NCI-H187 treated with DMSO at 0.1 percent for 48 hours (cell line): ENCODE measurements around the gene SDCCAG8.

Experiments
- DNase-seq: peaks from one replicate; lab custom pipeline; 2025; lab: John Stamatoyannopoulos, UW

The SDCCAG8 gene

DNA sequence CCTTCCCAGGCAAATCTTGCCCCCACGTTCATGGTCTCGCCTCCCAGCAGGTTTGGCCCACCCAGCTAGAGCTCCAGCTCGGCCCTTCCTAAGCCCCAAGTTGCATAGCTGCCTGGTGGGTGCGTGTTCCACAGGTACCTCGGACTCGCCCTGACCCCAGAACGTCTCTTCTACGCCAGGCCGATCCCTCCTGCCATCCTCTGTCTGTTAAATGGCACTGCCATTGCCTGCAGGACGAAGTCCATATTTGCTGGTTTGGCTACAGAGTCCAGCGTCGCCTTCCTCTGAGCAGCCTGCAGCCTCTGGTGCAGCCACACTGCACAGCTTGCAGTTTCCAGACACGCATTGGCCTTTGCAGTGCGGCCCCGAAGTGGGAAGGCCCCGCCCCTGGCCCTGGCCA is 228.1 kb downstream of the SDCCAG8 start:
- no peak for DNase-seq

DNA sequence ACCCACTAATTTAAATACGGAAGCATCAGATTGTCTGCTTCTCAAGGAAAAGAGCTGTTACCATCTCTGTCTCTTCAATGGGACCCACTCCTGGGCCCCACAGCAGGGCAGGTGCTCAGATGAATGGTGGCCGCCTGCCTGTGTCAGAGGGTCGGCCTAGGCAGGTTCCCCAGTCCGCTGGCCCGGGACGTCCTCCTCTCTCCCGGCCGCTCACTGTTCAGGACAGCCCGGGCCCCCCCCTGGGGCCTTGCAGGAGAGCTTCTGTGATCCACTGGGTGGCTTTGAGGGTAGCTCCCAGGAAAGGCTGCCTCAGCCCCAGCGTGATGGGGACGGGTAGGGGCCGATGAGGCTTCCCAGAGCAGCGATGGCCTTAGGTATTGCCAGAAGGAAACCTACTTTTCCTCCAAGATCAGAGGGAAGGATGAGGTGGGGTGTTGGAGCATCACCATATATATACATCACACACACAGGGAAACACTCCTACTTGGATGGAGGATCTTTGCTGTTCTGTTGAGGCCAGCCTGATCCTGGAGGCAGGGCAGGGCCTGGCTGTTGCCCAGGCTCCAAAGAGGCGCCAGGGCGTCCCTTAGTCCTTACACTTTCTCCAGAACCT is 231.3 kb downstream of the SDCCAG8 start:
- DNase-seq: no peak

DNA sequence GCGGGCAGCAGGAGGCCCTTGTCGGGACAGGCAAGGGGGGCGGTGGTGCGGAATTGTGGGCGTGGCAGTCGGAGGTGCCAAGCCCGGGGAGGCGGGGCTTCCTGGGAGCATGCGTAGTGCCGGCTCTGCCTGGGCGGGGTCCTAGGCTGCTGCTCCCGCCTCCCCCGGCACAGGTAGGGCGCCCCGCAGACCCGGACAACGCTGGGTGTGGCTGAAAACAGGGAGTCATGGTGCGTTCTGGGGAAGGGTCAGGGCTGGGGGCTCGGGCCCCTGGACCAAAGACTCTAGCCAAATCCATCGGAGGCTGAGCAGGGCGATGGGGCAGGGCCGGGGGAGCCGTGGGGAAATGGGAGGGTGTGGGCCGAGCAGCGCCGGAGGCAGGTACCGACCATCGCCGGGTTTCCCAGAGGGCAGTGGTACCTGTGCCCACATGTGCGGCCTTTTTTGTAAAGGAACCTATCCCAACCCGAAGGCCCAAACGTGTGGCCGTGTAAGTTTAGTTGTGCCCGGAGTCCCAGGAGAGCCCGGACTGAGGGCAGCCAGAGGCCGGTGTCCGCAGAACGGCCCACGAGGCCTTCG is 231.9 kb downstream of the SDCCAG8 start:
- no peak for DNase-seq

DNA sequence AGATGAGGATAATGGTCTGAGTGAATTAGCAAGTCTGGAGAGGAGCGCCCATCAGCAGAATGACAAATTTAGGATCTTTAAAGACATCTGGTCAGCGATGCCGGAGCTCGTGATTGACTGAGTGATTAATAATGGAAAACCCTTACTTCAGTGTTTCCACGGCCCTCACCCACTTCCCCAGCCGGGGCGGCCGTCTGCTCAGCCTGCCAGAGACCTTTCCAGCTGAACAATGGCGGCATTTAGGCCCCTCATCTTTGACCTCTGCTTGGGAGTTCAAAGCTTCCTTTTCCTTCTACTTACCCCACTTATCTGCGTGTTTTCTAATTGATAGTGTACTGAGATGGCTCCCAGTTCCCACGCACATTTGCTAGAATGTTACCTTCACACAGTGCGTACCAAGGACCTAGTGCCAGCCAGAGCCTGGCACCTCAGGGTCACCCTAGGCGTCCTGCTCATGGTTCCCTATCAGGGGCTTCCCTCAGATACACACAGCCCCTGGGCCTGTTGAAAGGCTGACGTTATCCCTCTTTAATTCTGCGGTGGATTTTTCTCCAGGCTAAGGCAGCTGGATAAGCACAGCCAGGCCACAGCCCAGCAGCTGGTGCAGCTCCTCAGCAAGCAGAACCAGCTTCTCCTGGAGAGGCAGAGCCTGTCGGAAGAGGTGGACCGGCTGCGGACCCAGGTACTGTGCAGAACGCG is 232.8 kb downstream of the SDCCAG8 start:
- DNase-seq: no peak

DNA sequence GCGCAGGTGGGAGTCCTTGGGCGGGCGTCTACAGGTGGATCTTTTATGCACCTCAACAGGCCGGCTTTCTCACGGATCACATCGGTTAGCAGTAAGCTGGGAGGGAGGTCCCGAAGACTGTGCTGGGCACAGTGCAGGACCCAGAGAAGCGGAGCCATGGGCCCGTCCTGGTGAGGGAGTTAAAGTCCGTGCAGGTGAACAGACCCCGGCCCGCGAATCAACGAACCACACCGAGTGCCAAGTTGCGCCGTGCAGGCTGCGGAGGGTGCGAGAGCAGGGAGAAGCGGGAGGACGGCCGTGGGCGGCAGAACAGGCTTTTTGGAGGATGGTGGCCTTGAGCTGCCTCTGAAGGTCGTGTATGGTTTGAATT is 233.3 kb downstream of the SDCCAG8 start:
- no peak for DNase-seq

DNA sequence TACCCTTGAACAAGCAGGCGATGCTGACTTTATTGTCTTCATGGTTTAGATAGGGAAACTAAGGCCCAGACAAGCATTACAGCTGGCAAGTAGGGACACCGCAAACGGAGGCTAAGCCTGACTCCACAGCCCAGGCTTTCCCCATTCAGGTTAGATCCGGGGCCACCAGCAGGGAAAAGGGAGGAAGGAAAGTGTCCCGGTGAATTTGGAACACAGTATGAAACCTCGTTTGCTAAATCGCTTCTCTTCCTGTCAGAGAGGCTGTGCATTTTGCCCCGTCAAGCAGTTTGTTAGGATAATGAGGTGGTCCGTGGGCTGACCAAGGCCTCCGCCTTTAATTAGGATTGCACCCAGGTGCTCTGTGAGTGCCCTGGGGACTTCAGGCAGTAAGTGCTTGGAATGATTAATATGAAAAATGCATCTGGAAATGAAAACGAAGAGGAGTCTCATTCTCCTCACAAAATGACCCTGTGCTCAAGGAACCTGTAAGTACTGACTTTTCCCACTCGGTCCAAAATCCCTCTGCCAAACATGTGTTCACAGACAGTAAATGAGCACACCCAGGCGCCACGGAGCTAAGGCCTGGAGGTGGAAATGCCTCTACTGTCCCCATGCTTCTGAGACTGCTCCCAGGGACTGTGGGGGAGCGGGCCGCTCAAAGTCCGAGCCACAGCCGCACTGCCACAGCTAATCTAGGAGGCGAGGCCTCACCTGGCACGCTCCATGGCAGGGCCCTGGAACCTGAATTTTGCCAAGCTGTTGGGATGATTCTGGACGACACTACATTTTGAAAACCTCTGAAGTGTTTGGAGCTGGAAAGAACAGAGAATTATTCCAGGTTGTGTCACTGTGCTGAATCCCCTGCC is 234.1 kb downstream of the SDCCAG8 start:
- no peak for DNase-seq

DNA sequence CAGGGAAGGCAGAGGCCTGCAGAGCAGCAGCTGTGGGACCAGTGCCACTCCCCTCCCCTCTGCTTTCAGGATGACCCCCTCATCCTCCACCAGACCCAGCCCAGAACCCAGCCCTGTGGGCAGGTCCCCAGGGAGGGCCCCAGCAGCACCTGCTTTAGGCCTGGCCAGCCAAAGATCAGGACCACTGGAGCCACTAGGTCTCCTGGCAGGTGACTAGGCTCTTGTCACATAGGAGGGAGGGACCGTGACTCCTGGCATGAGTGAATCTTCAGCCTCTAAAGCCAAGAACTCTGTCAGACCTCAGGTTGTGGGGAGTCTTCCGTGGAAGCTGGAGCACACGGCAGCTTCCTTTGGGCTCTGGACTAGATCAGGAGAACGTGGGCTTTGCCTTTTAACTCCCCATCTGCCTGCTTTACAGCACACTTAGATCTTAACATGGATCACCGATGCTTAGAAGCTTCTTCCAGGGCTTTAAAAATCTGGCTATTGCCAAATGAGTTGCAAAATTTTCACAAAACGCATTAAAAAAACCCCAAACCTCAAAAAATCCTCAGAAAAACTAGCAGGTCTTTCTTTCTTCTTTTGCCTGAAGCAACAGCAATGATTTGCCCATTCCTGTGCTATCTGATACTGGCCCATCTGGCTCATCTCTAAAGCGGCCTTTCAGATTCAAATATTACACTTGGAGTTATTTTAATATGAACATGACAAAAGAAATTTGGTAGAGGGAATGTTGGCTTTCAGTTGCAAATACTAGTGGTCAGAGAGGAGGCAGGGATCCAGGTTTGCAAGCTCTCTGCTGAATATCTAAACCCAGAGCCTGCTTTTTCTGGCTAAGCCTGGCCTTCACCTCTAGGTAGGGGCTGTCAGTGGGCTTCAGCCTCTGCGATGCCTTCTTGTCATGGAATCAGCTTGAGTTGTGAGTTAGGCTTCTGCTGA is 235.2 kb downstream of the SDCCAG8 start:
- no peak for DNase-seq

DNA sequence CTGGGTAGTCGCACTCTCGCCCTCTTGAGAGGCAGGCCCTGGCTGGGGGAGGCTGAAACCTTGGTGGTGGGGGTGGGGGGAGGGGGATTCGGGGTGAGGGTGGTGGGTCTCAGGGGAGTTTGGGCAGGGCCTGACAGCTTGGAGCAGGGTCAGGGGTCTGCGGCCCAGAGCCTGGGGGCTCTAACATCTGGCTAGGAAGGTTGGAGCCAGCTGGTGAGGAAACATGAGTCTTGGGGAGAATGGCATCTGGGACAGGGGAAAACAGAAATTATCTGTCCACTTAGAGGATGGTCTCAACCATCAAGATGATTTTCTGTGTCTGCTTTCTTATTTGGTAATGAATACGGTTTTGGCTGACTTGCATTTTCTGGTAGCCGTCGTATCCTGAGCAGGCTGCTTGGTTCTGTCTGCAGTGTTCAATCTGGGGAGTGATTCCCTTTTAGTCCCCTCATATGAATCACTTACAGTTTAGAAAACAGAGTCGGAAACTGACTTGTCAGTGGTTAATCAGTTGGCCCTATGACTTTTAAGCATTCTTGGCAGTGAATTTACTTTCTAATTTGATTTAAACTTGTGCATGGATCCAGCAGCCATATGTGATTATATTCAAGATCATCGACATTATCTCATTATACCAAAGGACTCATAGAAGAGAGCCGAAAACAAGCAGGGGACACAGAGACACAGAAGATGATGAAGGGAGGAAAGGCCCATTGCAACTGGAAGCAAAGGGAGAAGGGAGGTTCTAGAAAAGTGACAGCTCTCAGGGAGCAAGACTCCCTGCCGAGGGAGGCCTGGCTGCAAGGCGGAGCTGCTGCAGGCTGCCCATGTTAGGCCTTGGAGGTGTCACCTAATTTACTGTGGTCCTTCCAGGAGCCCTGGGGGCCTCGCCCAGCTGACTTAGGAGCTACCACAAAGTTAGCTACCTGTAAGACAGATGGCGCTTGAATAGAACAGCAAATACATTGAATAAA is 237.6 kb downstream of the SDCCAG8 start:
- DNase-seq: no peak

DNA sequence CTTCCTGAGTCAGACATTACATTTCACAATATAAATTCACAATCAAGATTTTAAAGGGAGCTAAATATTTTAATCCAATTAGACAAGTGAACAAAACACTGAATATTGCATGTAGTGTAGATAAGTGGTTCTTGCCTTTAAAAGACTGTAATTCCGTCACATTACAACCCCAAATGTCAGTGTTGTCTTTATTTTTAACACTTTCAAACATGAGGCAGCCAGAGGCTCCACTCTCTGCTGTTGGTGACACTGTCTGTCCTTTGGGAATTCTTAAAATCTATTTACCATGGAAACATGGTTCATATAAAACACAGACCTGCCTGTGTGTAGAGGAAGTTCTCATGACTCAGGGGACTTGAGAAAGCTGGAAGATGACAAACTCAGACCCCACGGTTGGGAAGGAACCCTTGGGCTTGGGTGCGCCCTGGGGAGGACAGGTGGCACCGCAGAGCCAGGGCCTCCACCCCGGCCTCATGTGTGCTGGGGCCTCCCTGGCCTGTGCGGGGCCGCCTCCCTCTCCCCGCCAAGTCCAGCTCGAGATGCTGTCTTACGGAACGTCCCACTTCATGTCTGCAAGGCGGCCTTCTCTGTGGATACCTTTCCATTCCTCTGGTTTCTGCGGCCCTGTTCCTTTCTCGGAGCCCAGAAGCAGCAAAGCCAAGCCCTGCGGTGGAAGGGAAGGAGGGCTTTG is 239.0 kb downstream of the SDCCAG8 start:
- DNase-seq: no peak

DNA sequence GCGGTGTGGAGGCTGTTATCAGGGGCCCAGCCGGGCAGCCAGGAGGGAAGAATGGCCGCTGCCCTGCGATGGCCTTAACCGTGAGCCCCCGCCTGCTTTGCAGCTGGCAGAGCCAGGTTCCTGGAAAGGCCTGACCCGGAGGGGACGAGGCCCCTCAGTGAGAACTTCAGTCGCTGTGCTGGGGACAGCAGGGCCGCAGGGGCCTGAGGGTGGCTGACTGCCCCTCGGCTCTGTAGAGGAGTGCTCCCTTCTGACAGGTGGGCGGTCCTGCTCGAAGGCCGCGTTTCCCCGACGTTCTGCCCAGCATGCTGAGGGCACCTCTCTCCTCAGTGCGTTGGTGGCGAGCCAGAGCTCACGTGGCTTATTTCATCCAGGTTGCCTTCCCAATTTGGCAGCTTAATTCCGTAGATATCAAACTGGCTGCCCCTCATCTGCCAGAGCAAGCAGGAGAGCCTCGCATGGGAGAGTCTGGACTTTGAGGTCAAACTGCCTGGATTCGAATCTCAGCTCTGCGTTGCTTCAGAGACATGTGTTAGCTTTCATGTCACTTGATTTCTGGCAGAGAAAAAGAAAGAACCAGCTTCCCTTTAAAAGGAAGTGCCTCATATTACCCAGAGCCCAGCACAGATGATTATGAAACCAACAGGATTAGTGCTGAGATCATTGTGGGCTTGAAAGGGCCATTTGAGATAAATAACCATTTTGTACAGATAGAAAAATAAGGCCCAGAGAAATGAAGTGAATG is 239.8 kb downstream of the SDCCAG8 start:
- no peak for DNase-seq

DNA sequence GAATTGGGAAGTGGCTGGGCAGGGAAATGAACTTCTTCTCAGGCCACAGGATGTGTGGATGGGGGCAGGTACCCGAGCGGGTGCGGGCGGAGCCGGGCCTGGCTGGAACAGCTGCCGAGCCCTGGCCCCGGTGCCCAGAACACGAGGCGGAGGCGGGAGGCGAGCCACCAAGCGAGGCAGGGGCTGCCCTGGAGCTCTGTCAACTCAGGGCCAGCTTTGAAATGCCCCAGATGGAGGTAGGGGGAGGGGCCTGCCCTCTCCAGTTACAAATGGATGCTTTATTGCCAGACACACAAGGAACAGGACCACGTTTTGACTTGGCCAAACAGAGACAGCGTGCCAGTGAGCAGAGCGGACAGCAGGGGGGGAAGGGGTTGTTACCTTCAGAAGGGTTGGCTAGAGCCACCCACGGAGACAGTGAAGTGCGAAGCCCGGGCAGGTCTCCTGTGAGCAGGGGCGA is 240.4 kb downstream of the SDCCAG8 start:
- no peak for DNase-seq

DNA sequence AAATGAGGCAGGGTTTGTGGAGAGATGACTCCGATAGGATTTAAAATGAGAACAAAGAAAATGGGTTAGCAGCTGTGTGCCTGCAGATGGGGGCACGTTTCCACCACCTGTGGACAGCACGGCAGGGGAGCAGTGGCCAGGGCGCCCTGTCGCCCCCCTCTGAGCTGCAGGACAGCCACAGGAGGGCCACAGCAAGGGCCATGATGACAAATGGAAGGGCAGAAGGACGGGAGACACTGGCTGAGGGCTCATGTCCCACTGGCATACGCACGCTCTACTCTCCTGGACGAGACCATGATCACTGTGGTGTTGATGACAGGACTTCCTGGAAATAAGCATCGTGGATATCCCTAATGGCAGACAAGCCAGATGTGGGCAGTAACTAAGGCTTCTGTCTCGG is 241.0 kb downstream of the SDCCAG8 start:
- no peak for DNase-seq

DNA sequence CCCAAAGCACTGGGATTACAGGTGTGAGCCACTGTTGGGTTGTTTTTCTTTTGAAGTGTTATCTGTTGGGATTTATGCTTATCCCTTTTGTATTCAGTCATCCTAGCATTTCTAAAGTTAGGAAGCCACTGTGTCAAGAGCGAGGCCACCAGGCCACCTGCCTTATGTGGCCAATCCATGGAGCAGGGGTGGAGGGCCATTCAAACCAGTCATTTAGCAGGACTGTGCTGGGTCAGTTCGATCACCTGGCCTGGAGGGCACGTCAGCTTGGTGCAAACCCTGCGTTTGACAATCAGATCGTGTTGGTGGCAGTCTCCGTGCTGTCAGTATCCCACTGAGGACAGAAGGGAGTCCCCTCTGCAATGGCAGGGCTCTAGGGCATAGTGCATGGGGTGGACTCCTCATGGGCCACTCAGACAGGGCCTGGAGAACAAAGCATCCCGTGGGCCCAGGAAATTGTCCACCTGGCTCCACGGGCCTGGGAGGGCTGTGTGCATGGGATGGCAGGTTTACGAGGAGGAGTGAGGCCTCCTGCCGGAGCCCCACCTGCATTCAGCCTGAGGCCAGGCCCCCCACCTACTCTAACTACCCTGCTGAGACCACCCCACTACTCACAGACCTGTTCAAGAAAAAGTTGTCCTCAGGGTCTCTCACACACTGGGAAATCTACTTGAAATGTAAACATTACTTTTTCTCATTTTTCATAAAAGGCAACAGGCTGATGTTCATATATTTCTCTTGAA is 242.3 kb downstream of the SDCCAG8 start:
- DNase-seq: no peak

DNA sequence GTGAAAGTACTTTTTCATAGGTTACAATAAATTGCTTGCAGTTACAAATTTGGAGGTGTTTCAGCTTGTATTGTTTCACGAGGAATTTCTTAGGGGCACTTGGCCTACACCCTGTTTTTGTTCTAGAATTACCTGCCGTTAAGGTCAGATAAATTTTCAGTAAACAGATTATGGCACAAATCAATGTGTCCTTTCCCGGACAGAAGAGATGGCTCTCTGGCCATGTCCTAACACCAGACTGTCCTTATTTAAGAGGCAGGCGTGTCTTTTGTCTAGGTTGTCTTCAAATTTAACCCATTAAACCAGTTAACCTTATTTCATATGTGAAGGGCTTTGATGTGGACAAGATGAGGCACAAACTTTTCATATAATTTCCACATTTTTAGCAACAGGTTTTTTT is 243.4 kb downstream of the SDCCAG8 start:
- DNase-seq: no peak

DNA sequence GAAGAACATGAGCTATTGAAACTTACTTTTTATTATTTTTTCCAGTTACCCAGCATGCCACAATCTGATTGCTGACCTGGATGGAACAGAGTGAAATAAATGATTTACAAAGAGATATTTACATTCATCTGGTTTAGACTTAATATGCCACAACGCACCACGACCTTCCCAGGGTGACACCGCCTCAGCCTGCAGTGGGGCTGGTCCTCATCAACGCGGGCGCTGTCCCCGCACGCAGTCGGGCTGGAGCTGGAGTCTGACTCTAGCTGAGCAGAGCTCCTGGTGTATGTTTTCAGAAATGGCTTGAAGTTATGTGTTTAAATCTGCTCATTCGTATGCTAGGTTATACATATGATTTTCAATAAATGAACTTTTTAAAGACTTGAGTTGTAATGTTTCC is 243.9 kb downstream of the SDCCAG8 start:
- no peak for DNase-seq

DNA sequence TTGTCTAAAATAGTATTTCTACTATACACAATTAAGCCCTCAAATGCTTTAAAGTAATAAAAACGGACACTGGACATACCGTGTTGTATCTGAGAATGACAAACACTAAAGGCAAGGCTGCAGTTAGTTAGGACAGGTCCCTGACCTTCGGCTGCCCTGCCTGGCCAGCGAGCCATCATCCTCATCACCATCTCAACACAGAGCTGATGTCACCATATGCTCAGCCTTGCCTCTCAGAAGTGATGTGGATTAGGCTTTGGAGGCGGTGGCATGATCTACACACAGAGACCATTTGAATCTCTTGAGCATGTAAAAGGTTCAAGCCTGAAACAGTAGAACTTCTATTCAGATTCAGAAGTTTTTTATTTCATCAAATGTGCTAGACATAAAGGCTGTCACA is 244.7 kb downstream of the SDCCAG8 start:
- DNase-seq: no peak

DNA sequence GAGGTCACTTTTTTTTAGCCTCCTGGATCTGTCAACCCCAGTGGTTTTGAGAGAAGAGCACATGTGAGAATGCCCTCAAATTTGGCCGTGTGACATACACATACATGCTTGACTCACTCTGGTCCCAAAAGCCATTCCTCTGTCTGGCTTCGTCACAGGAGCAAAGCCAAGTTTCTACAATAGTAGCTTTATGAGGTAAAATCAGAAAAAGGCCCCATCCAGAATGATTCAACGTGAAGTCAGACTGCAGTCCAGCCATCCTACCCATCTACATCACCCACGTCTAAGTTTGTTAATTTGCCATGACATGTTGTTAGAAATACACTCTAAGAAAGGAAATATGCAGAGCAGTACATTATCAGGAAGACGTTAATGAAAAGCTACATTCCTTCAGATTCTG is 245.2 kb downstream of the SDCCAG8 start:
- DNase-seq: no peak

DNA sequence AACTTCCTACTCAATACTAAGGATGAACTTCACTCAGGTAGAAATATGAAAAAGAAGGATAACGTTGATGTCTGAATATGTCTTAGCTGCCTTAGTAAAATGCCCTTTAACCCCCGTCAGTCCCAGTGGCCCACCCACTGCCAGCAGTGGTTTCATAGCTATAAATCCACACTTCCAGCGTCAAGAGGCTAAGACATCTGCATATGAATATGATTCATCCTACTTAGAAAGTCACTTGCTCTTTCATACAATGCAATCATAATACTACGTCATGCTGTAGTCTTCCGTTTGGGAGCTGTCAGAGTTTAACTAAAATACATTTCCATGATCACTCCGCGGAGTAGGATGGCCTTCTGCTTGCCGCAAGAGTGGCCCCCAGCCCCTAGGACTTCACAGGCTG is 247.3 kb downstream of the SDCCAG8 start:
- DNase-seq: no peak
